GM18951 (cell line): ENCODE results near the gene NPAS2.

Source experiments
- POLR2A ChIP-seq: IDR thresholded peaks from 4 replicates; pipeline ENCODE4 v1.6.1; 2011; ENCODE audit warnings: mild to moderate bottlenecking; ENCODE audit not compliant: insufficient read length, insufficient read depth; ENCODE audit errors: extremely low read depth
- in situ Hi-C: fragments of 300-500 bp; cut with MboI; formaldehyde crosslinking; loops from one replicate; pipeline ENCODE4 v1.12.0; 2022; ENCODE audit warnings: low sequenced_read_pairs, mixed read lengths, inconsistent platforms; ENCODE audit not compliant: unreplicated experiment

Gene NPAS2

DNA sequence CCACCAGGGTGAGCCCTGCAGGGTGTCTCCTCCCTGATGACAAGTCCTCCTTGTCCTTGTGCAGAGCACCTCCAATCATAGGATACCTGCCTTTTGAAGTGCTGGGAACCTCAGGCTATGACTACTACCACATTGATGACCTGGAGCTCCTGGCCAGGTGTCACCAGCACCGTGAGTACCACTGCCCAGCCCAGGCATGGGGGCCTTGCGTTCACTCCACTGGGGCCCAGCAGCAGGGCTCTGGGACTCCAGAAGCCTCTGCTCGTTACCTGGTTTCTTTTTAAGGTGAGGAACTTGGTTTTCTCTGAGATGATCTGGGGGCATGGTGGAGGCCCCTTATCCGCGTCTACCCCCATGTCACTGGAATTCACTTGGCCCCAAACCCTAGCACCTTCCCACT, 145.7 kb downstream of the NPAS2 start:
- in situ Hi-C loops = no loop called here
- no peak for TF ChIP-seq POLR2A

DNA sequence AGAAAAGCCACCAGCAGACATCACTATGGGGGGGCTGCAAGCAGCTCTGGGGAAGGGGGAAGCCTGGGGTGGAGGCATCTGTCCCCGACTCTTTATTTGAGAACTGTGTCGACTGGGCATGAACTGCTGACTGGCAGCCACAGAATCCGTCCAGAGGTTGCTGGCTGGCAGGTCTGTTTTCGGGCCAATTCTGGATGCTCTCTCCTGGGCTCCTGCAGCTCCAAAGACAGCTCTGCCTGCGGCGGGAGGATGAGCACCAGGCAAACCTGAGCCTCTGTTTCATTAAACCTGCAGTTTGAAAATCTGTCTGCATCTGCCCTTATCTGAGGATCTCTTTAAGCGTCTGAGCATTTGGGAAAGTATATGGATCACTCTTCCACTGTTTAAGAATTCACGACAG, 147.8 kb downstream of the NPAS2 start:
- in situ Hi-C loops = no loop called here
- TF ChIP-seq POLR2A = no peak

DNA sequence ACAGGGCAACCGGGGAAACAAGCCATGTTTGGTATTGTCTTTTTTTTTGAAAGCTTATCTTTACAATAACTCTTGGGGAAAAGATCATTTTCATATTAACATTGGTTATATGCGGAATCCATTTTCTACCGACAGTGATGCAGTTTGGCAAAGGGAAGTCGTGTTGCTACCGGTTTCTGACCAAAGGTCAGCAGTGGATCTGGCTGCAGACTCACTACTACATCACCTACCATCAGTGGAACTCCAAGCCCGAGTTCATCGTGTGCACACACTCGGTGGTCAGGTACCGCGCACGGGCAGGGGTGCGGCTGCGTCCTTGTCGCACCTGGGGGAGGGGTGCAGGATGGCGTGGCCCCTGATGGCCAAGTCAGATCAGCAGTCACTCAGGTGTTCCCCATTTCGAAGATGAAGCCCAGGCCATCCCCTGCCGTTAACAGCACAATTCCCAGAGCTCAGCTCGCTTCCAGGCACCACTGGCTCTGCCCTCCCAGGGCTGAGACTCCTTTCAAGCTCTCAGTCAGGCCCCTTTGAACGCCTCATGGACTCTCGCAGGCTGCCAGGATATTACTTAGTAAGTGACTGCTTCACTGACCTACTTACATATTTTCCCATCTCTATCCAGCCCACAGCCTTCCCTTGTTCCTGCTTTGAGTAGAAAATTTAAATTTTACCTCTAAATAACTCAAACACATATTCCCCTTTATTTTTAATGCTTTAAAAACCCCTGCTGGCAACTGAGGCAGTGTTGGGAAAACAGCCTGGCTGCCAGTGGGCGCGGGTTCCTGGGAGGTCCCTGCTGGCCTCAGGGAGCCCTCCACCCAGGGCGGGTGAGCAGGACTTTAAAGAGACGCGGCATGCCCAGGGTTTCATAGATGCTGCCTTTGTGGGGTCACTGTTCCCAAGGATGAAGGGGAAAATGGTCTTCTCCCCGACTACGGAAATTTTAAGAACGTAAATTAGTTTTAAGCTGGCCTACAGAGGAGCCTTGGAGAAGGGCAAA, 148.5 kb downstream of the NPAS2 start:
- TF ChIP-seq POLR2A = no peak
- in situ Hi-C loops = no loop called here

DNA sequence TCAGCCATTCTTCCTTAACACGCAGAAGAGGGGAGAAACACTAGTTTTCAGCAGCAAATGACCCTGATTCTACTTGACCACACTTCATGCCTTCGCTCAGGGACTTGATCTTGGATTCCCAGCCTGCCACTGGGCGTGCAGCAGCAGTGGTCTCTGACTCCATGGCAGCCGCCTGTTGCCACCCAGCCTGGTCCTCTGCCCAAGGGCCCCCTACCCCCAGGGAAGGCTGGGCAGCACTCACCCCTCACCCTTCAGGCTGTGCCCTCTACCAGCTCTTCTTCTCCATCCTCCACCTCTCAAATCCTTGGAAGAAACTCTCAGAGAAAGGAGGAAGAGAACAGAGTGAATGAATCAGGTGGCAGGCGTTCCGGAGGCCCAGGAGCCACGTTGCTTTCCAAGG, 150.1 kb downstream of the NPAS2 start:
- TF ChIP-seq POLR2A = no peak
- in situ Hi-C loops = no loop called here

DNA sequence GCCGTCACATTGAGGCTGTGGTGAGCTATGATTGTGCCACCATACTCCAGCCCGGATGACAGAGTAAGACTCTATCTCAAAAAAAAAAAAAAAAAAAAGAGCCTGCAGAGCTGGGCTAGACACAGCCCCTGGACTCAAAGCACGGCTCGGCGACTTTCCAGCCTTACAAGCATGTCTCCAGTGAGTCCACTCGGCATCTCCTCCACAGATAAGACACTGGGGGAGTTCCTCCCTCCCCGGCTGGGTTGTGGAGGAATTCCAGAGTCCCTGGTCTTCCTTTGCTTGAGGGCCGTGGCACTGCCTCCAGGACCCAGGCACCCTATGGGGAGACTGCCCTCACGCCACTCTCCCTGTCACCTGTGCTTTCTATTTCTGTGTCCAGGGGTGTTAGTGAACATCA, 151.3 kb downstream of the NPAS2 start:
- TF ChIP-seq POLR2A = no peak
- in situ Hi-C loops = no loop called here

DNA sequence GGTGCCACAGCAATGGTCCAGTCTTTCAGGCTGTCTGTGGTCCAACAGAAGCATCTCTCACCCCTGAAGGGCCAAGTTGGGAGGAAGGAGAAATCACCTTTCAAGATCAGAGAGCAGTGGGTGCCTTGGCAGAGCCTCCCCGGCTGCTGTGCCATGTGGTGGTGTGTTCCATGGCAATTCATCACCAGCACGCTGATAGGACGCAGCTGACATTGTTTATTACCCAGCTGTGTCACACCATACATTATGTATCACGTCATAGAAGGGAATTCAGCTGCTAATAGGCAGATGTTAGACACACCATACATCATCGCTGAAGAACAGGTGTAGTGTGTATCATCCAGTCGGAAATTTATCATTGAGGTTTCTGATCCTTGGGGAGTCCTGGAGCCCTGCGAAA, 152.5 kb downstream of the NPAS2 start:
- in situ Hi-C loops = no loop called here
- no peak for TF ChIP-seq POLR2A

DNA sequence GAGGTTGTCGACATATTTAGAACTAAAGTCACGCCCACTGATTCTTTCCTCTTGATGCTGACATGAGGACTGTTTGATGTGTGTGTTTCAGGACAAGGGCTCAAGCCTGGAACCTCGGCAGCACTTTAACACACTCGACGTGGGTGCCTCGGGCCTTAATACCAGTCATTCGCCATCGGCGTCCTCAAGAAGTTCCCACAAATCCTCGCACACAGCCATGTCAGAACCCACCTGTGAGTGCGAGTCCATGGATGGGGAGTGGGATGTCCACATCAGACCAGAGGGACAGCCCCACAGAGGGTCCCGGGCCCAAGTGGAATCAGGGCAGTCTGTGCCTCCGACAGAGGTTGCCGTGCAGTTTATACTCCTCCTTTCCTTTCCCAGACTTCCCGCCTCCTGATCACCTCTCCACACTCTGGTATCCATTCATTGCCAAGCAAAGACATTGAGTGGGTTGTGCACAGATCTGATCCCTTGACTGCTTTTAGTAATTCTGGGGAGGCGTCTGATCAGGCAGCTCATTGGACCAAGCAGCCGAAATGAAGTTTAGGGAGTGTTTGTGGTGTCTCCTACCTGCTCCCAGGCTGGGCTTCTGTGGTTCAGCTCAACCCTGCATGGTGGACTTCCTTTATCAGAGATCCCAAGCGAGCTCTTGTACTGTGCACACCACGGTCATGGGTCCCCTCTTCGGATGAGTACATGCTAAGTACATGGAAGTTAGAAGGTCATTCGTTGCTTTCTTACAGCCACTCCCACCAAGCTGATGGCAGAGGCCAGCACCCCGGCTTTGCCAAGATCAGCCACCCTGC, 155.0 kb downstream of the NPAS2 start:
- in situ Hi-C loops = loop anchor here (25.0 kb wide), 1 partner anchor 363 kb away; no protein-coding TSS in a partner anchor
- TF ChIP-seq POLR2A = no peak

DNA sequence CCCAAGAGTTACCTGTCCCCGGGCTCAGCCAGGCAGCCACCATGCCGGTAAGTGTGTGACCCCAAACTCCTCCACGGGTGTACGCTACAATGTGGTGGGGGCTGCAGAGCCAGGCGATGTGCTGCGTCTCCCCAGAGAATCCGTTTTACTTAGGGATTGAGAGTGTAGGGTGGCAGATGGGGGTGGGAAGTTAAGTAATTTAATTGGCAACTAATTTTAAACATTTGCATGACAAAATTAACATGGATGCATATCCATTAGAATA, 155.5 kb downstream of the NPAS2 start:
- in situ Hi-C loops = loop anchor here (25.0 kb wide), 1 partner anchor 363 kb away; no protein-coding TSS in a partner anchor
- no peak for TF ChIP-seq POLR2A

DNA sequence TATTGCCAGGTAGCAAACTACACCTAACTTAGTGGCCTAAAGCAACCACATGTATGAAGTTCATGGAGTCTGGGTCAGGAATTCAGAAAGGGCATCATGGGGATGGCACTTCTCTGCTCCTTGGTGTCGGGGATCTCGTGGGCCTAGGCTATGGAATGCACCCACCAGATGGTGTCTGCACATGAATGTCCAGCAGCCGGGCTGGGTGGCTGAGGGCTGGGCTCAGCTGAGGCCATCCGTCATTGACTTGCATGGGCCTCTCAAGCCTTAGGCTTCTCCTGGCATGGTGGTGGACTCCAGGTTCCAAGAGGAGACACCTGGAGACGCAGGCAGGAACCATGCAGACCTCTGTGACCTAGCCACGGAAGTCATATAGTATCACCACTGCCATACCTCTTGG, 156.1 kb downstream of the NPAS2 start:
- no peak for TF ChIP-seq POLR2A
- in situ Hi-C loops = loop anchor here (25.0 kb wide), 1 partner anchor 364 kb away; no protein-coding TSS in a partner anchor

DNA sequence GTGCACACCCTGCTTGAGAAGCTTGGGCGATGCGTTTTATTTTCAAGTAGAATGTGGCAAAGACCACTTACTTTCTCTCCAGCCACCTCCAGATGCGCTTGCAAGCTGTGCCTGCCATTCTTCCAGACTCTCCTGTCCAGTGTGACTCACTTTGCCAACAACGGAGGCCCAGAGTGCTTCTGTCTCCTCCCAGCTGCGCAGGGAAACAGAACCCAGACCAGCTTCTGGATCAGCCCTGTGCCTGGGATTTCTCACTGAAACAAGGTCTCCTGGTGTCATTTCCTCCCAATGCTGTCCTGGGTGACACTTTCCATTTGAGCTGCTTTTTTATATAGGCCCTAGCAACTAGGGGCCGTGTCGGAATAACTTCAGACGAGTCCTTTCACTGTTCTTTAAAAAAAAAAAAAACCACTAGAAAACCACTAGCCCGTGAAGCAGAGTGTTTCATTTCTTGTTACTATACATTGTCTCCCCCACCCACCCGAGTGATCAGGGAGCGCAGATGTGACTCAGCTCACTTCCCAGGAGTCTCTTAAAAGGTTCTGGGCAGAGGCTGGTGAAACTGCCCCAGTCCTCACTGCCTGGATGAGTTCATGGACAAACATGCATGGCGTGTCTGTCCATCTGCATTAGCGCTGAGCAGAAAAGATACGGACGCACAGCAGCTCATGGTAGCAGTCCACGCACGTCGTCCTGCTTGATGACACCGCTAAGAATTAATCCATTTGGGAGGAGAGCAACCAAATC, 156.9 kb downstream of the NPAS2 start:
- in situ Hi-C loops = loop anchor here (25.0 kb wide), 1 partner anchor 365 kb away; no protein-coding TSS in a partner anchor
- no peak for TF ChIP-seq POLR2A

DNA sequence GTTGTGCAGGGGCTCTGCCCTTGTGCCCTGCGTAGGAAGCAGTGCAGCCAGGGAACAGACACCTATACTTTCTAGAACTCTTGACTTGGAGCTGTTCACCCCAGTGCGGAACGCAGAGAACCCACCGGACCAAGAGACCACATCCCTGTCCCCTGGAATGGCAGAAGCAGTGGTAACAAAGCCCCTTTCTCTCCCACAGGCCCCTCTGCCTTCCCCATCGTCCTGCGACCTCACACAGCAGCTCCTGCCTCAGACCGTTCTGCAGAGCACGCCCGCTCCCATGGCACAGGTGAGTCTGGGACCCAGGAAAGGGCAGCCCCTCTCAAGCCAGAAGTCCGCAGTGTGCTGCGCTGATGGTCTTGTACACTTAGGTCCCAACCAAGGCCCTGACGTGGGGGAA, 157.6 kb downstream of the NPAS2 start:
- no peak for TF ChIP-seq POLR2A
- in situ Hi-C loops = loop anchor here (25.0 kb wide), 1 partner anchor 365 kb away; no protein-coding TSS in a partner anchor

DNA sequence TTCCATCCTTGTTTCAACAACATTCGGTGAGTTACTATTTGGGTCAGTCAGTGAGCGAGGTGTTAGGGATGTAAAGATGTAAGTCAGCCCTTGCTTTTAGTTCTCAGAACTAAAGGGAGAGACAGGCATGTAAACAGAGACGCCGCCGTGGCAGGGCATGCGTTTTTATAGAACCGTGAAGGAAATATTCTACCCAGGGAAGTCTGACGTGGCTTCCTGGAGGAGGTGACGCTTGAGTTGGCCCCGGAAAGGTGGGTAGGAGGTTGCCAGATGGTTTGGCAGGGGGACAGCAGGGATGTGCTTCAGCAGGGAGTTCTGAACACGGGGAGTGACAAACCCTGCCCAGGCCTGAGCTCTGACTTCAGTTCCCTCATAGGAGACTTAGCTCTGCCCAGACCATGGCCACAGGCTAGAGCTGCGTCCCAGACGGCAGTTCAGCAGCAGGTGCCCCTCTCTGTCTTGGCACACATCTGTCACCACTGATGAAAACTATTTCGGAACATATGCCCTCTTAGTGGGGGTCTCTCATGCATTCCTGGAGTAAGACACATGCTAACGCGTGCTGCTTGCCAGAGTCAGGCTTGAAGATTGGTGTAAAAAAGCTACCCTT, 158.7 kb downstream of the NPAS2 start:
- in situ Hi-C loops = loop anchor here (25.0 kb wide), 1 partner anchor 366 kb away; no protein-coding TSS in a partner anchor

More for the DNA sequence above, 158.7 kb downstream of the NPAS2 start:
- TF ChIP-seq POLR2A = no peak
